Measurements from ENCODE around the gene CEP350. TPM values are rescaled to one million over a fixed set of nuclear protein-coding genes. Genes with fewer than 3 reads are reported as not detected.

The CEP350 gene
- total RNA-seq, 1 experiment from 2014 or later: 27.6 TPM

- BruUV-seq (replicated peaks): no TSS peak
Observed at GRCh38 chr1:180000575-180000974, 46.0 kb downstream of the CEP350 start.

GRCh38 chr1:180002437-180002836 is 47.8 kb downstream of the CEP350 start:
- H3K9me2 ChIP-seq (ENCODE audit: insufficient read depth): no peaks in the 10 kb centered on the region
- RAD21 ChIA-PET (ENCODE audit: low non-redundant PET in 1 of 2, low total read pairs in 2 of 2, uncharacterized antibody in 2 of 2, unreplicated experiment in 2 of 2): no interaction called here
- H3K4me1 ChIP-seq (ENCODE audit: control insufficient read depth in 1 of 2, insufficient read depth in 2 of 2, low read length in 2 of 2): no peaks in the 10 kb centered on the region
- H3K36me3 ChIP-seq (ENCODE audit: control insufficient read depth in 1 of 2, insufficient read depth in 2 of 2, low read length in 2 of 2): no peaks in the 10 kb centered on the region
- no peak overlapping the region for H3K27ac ChIP-seq (ENCODE audit: low read depth, low read length)
- H4K20me1 ChIP-seq (ENCODE audit: insufficient read depth): no peaks in the 10 kb centered on the region; the same call in 1 of the 2 replicates
- intact Hi-C loops (cut with micrococcal nuclease): no loop called here
- BruUV-seq (replicated peaks): no TSS peak
- POLR2A ChIA-PET: no interaction called here
- H3K27me3 ChIP-seq (ENCODE audit: insufficient read depth, low read length): no peaks in the 10 kb centered on the region
- no peaks in the 10 kb centered on the region for H3K9me3 ChIP-seq (ENCODE audit: control insufficient read depth in 1 of 2, insufficient read depth in 1 of 2, low read depth in 1 of 2, low read length in 2 of 2)
- H3K9ac ChIP-seq (ENCODE audit: low read length): no peak overlapping the region
- no peak for DNase-seq (ENCODE audit: low read depth, low spot score)
- no peak overlapping the region for H2AFZ ChIP-seq (ENCODE audit: low read depth, low read length, poor library complexity, severe bottlenecking)
- H3K4me3 ChIP-seq (replicated peaks in 1 of 2; ENCODE audit: low read depth in 1 of 2, low read length in 2 of 2): no peak overlapping the region
- no peak for ATAC-seq
- CTCF ChIA-PET: no interaction called here
- H3K79me2 ChIP-seq (ENCODE audit: insufficient read depth, low read length): no peaks in the 10 kb centered on the region
- H3K4me2 ChIP-seq (ENCODE audit: low read length): no peak overlapping the region
- TF ChIP-seq SP1 (IDR thresholded peaks at IDR 0.05; ENCODE audit: low read depth): no peak
- no peak for TF ChIP-seq POLR2AphosphoS5 (IDR thresholded peaks at IDR 0.05; ENCODE audit: low read depth, low read length)
- TF ChIP-seq REST (IDR thresholded peaks at IDR 0.05; ENCODE audit: low read depth): no peak
- no peak for TF ChIP-seq RAD21 (IDR thresholded peaks at IDR 0.05; ENCODE audit: low read depth)
- TF ChIP-seq SIN3A (IDR thresholded peaks at IDR 0.05; ENCODE audit: low read depth): no peak
- no peak for TF ChIP-seq YY1 (IDR thresholded peaks at IDR 0.05; ENCODE audit: extremely low read depth, insufficient replicate concordance, low read depth, low read length)
- TF ChIP-seq ZBTB33 (IDR thresholded peaks at IDR 0.05; ENCODE audit: extremely low read depth, insufficient replicate concordance, low read length): no peak
- TF ChIP-seq FOSL1 (IDR thresholded peaks at IDR 0.05; ENCODE audit: low read depth): no peak
- no peak for TF ChIP-seq ZNF274 (IDR thresholded peaks at IDR 0.05; ENCODE audit: low read depth, low read length)
- no peak for TF ChIP-seq POLR2A (IDR thresholded peaks at IDR 0.05; ENCODE audit: borderline replicate concordance, extremely low read depth, insufficient read depth, insufficient read length)
- TF ChIP-seq JUND (IDR thresholded peaks at IDR 0.05): no peak
- TF ChIP-seq EZH2phosphoT487 (IDR thresholded peaks at IDR 0.05; ENCODE audit: borderline replicate concordance): no peak
- TF ChIP-seq ZFX (IDR thresholded peaks at IDR 0.05): no peak
- TF ChIP-seq EGR1 (IDR thresholded peaks at IDR 0.05; ENCODE audit: low read depth): no peak
- TF ChIP-seq EZH2 (IDR thresholded peaks at IDR 0.05): no peak

More at GRCh38 chr1:180000575-180000974, 46.0 kb downstream of the CEP350 start:
- DNase-seq (ENCODE audit: low read depth, low spot score): no peak
- H3K36me3 ChIP-seq (ENCODE audit: control insufficient read depth in 1 of 2, insufficient read depth in 2 of 2, low read length in 2 of 2): 0 out of 4 replicates have a peak, but pooled peaks cover 0 to 4% of the 10 kb centered on the region in 2 experiments
- no peak overlapping the region for H3K9ac ChIP-seq (ENCODE audit: low read length)
- POLR2A ChIA-PET: no interaction called here
- CTCF ChIA-PET: no interaction called here
- intact Hi-C loops (cut with micrococcal nuclease): no loop called here
- no peaks in the 10 kb centered on the region for H3K9me2 ChIP-seq (ENCODE audit: insufficient read depth)
- H3K9me3 ChIP-seq (ENCODE audit: control insufficient read depth in 1 of 2, insufficient read depth in 1 of 2, low read depth in 1 of 2, low read length in 2 of 2): no peaks in the 10 kb centered on the region
- no peaks in the 10 kb centered on the region for H3K27me3 ChIP-seq (ENCODE audit: insufficient read depth, low read length)
- H4K20me1 ChIP-seq (ENCODE audit: insufficient read depth): no peaks in the 10 kb centered on the region; the same call in 1 of the 2 replicates
- H2AFZ ChIP-seq (ENCODE audit: low read depth, low read length, poor library complexity, severe bottlenecking): no peak overlapping the region
- RAD21 ChIA-PET (ENCODE audit: low non-redundant PET in 1 of 2, low total read pairs in 2 of 2, uncharacterized antibody in 2 of 2, unreplicated experiment in 2 of 2): no interaction called here
- no peak overlapping the region for H3K27ac ChIP-seq (ENCODE audit: low read depth, low read length)
- no peak overlapping the region for H3K4me2 ChIP-seq (ENCODE audit: low read length)
- no peak for TF ChIP-seq POLR2A (IDR thresholded peaks at IDR 0.05; ENCODE audit: borderline replicate concordance, extremely low read depth, insufficient read depth, insufficient read length)
- TF ChIP-seq YY1 (IDR thresholded peaks at IDR 0.05; ENCODE audit: extremely low read depth, insufficient replicate concordance, low read depth, low read length): no peak
- H3K79me2 ChIP-seq (ENCODE audit: insufficient read depth, low read length): no peaks in the 10 kb centered on the region
- H3K4me3 ChIP-seq (replicated peaks in 1 of 2; ENCODE audit: low read depth in 1 of 2, low read length in 2 of 2): no peak overlapping the region
- ATAC-seq: no peak
- H3K4me1 ChIP-seq (ENCODE audit: control insufficient read depth in 1 of 2, insufficient read depth in 2 of 2, low read length in 2 of 2): no peaks in the 10 kb centered on the region

All from HCT116 (cell line).